Panc1 (cell line): Measurements from ENCODE around the gene RHOT2. TPM values are rescaled to one million over a fixed set of nuclear protein-coding genes. Genes with fewer than 3 reads are reported as not detected.

Experiments
- ATAC-seq: fragments of 200-7000 bp; cut with Tn5 transposase; 2 replicates; pipeline ENCODE4 v1.9.1; 2020; ENCODE audit warnings: mild to moderate bottlenecking, moderate library complexity
- BruUV-seq: library from RNA; stranded (reverse); fragments of 400-500 nt; replicated peaks from 2 replicates; lab custom pipeline; 2021; lab: Mats Ljungman, UMichigan
- CTCF ChIA-PET: fragments of 300-600 bp; sonication (Branson Sonifier 250); formaldehyde crosslinking; loops from one replicate; lab custom pipeline; 2022; ENCODE audit warnings: antibody characterized with exemption; lab: Charles Lee
- POLR2A ChIA-PET: fragments of 300-600 bp; sonication (Branson Sonifier 250); formaldehyde crosslinking; loops from one replicate; lab custom pipeline; 2022; ENCODE audit warnings: antibody characterized with exemption; lab: Charles Lee
- DNase-seq: peaks from one replicate; pipeline ENCODE4 v3.0.0-alpha.2; 2010; ENCODE audit warnings: low read depth, low spot score
- H3K27ac ChIP-seq: 2 replicates; pipeline ENCODE4 v1.5.1; 2011; ENCODE audit warnings: mild to moderate bottlenecking, low read length, inconsistent platforms
- H3K27me3 ChIP-seq: fragments of 200-500 bp; sonication (Bioruptor generic); 2 replicates; pipeline ENCODE4 v1.6.0; 2014; ENCODE audit warnings: low read length, inconsistent platforms; ENCODE audit not compliant: control insufficient read depth, insufficient read depth
- H3K36me3 ChIP-seq: fragments of 200-500 bp; sonication (Bioruptor generic); 2 replicates; pipeline ENCODE4 v1.5.1; 2014; ENCODE audit warnings: inconsistent platforms, mild to moderate bottlenecking, low read length, moderate library complexity; ENCODE audit not compliant: control insufficient read depth, insufficient read depth
- H3K4me1 ChIP-seq: 2 replicates; pipeline ENCODE4 v1.5.1; 2011; ENCODE audit warnings: inconsistent platforms, mild to moderate bottlenecking, low read length, moderate library complexity; ENCODE audit not compliant: control insufficient read depth, insufficient read depth
- H3K4me3 ChIP-seq, 2 experiments: 2 replicates each; pipeline ENCODE4 v1.5.1; 2011 to 2012; ENCODE audit warnings: low read depth in 2 of 2, low read length in 2 of 2, mild to moderate bottlenecking in 2 of 2, inconsistent platforms in 1 of 2, moderate library complexity in 1 of 2
- H3K9me3 ChIP-seq: fragments of 200-500 bp; sonication (Bioruptor generic); 2 replicates; pipeline ENCODE4 v1.5.1; 2014; ENCODE audit warnings: low read depth, mild to moderate bottlenecking, inconsistent platforms, low read length, moderate library complexity; ENCODE audit not compliant: control insufficient read depth, insufficient read depth
- CTCF ChIP-seq: fragments of 450-650 bp; IDR thresholded peaks from 2 replicates; pipeline ENCODE4 v1.5.1; 2017; ENCODE audit warnings: mild to moderate bottlenecking
- POLR2AphosphoS5 ChIP-seq: IDR thresholded peaks from 2 replicates; pipeline ENCODE4 v1.6.1; 2012; ENCODE audit warnings: mild to moderate bottlenecking, low read depth, low read length, moderate library complexity
- REST ChIP-seq, 2 experiments: IDR thresholded peaks; 2 replicates each; pipeline ENCODE4 v1.6.1; 2011 to 2012; ENCODE audit warnings: low read depth in 2 of 2, control low read depth in 1 of 2, low read length in 1 of 2, mild to moderate bottlenecking in 1 of 2, moderate library complexity in 1 of 2; ENCODE audit not compliant: insufficient read depth in 1 of 2
- SIN3A ChIP-seq: IDR thresholded peaks from 2 replicates; pipeline ENCODE4 v1.6.1; 2012; ENCODE audit warnings: low read depth, mild to moderate bottlenecking, low read length, moderate library complexity, borderline replicate concordance; ENCODE audit not compliant: insufficient read depth
- TCF7L2 ChIP-seq: IDR thresholded peaks from 2 replicates; pipeline ENCODE4 v1.6.1; 2011; ENCODE audit warnings: mild to moderate bottlenecking, low read depth, low read length, inconsistent platforms
- in situ Hi-C: cut with HindIII; loops from 2 replicates; pipeline ENCODE4 v1.10.0; 2016; ENCODE audit warnings: low sequenced_read_pairs, low pct_unique_long_range_greater_than_20kb
- intact Hi-C: fragments of 100-400 bp; cut with micrococcal nuclease; formaldehyde crosslinking; loops from one replicate; pipeline ENCODE4 v1.10.0; 2022; ENCODE audit not compliant: unreplicated experiment
- total RNA-seq: library from RNA; stranded (reverse); gene quantifications from one replicate; pipeline ENCODE4 v1.2.1, GENCODE V29; 2021; ENCODE audit not compliant: unreplicated experiment

The RHOT2 gene
- total RNA-seq, 1 experiment from 2014 or later, result 195 TPM

- no peak for TF ChIP-seq SIN3A
- TF ChIP-seq CTCF, result no peak
- TF ChIP-seq POLR2AphosphoS5, result no peak
- TF ChIP-seq REST (IDR thresholded peaks at IDR 0.05; ENCODE audit: insufficient read depth in 1 of 2, low read depth in 2 of 2, low read length in 1 of 2), result no peak
- TF ChIP-seq TCF7L2, result no peak
- Histone ChIP-seq H3K4me3 (no peak overlapping the region), H3K27me3 (no peaks in the 10 kb centered on the region), H3K36me3 (no peaks in the 10 kb centered on the region; the same call in 1 of the 2 replicates), H3K27ac (peak overlapping the region; percentile 63), H3K9me3 (no peaks in the 10 kb centered on the region), H3K4me1 (peaks cover 38% of the 10 kb centered on the region)
- in situ Hi-C loops, result no loop called here
- ChIA-PET CTCF (interaction anchor here (1.1 kb wide), 1 partner anchor 9 kb away, joined by 3 read pairs; no protein-coding TSS in a partner anchor), POLR2A (no interaction called here)
- ATAC-seq (no peak), DNase-seq (no peak)
- no TSS peak for BruUV-seq
- intact Hi-C loops, result no loop called here
Measured at GRCh38 chr16:711084-711483, 43.2 kb downstream of the RHOT2 start.

GRCh38 chr16:711548-712320 is 43.8 kb downstream of the RHOT2 start:
- TF ChIP-seq POLR2AphosphoS5 (peak; percentile 7; the same call in 1 of the 2 replicates), TCF7L2 (no peak), SIN3A (no peak), CTCF (peak; percentile 98)
- intact Hi-C loops, result no loop called here
- ATAC-seq, result peak; percentile 56
- in situ Hi-C loops, result no loop called here
- Histone ChIP-seq H3K36me3 (no peaks in the 10 kb centered on the region; the same call in 1 of the 2 replicates), H3K4me1 (peaks cover 43% of the 10 kb centered on the region), H3K27ac (peak overlapping the region; percentile 63), H3K27me3 (no peaks in the 10 kb centered on the region), H3K9me3 (no peaks in the 10 kb centered on the region), H3K4me3 (no peak overlapping the region)
- CTCF ChIA-PET, result interaction anchor here (0.8 to 1.6 kb wide), 4 partner anchors 9 to 73 kb away, joined by 3 to 7 read pairs (median 6); partner anchors contain the start of gene ANTKMT
- POLR2A ChIA-PET, result interaction anchor here (1.2 kb wide), 1 partner anchor 10 kb away, joined by 5 read pairs; no protein-coding TSS in a partner anchor
- no peak for DNase-seq
- no TSS peak for BruUV-seq
